NOMO-1 treated with DMSO at 0.1 percent for 48 hours (cell line): ENCODE measurements around the gene LPCAT3.
A peak's percentile ranks its signal among the peaks of the same experiment; 100 is the strongest.
"Not testable (repeated sequence)": the region's sequence is repeated elsewhere in the genome, so short reads cannot be mapped to it uniquely, and the experiment has no call there.

Source experiments
- DNase-seq: peaks from one replicate; lab custom pipeline; 2025; ENCODE audit not compliant: unreplicated experiment; lab: John Stamatoyannopoulos, UW

Gene LPCAT3

GRCh38 chr12:7018350-7019042 lies at the start of gene LPCAT3:
TSS of gene LPCAT3 (minus strand) at chr12:7018476. CDS start at chr12:7018424, 52 bp downstream.
- peak; percentile 97 for DNase-seq

- no peak for DNase-seq
These were observed 48.8 kb upstream of the LPCAT3 start for GRCh38 chr12:7067096-7067495.

GRCh38 chr12:7066596-7066995 lies 48.3 kb upstream of the LPCAT3 start:
- no peak for DNase-seq

GRCh38 chr12:7065073-7065623 lies 46.9 kb upstream of the LPCAT3 start:
- DNase-seq: no peak

- DNase-seq: no peak
These were observed 46.2 kb upstream of the LPCAT3 start for GRCh38 chr12:7064516-7064915.

- DNase-seq: no peak
These were observed 43.3 kb upstream of the LPCAT3 start for GRCh38 chr12:7061596-7061995.

- DNase-seq: no peak
These were observed 42.9 kb upstream of the LPCAT3 start for GRCh38 chr12:7061138-7061537.

- no peak for DNase-seq
These were observed 42.2 kb upstream of the LPCAT3 start, which contains the start of gene C1S for GRCh38 chr12:7060353-7060954. TSS of gene C1S (plus strand) at chr12:7060718. CDS start at chr12:7061913, 1,195 bp downstream.

GRCh38 chr12:7059780-7060179 lies 41.5 kb upstream of the LPCAT3 start:
- DNase-seq: no peak

GRCh38 chr12:7058850-7059395 lies 40.6 kb upstream of the LPCAT3 start:
- DNase-seq: no peak

- DNase-seq: no peak
These were observed 40.0 kb upstream of the LPCAT3 start for GRCh38 chr12:7058163-7058845.

- not testable (repeated sequence) for DNase-seq
These were observed 37.5 kb upstream of the LPCAT3 start for GRCh38 chr12:7055736-7056135.

GRCh38 chr12:7054925-7055324 lies 36.6 kb upstream of the LPCAT3 start:
- DNase-seq: no peak

- not testable (repeated sequence) for DNase-seq
These were observed 31.7 kb upstream of the LPCAT3 start for GRCh38 chr12:7049973-7050372.

GRCh38 chr12:7049445-7049951 lies 31.2 kb upstream of the LPCAT3 start:
- not testable (repeated sequence) for DNase-seq

GRCh38 chr12:7047306-7047705 lies 29.0 kb upstream of the LPCAT3 start:
- no peak for DNase-seq

GRCh38 chr12:7046383-7047105 lies 28.3 kb upstream of the LPCAT3 start:
- no peak for DNase-seq

- DNase-seq: no peak
These were observed 27.6 kb upstream of the LPCAT3 start for GRCh38 chr12:7045913-7046312.

GRCh38 chr12:7042842-7043241 lies 24.6 kb upstream of the LPCAT3 start:
- DNase-seq: peak; percentile 47

- no peak for DNase-seq
These were observed 21.1 kb upstream of the LPCAT3 start for GRCh38 chr12:7039403-7039802.

- no peak for DNase-seq
These were observed 20.3 kb upstream of the LPCAT3 start for GRCh38 chr12:7038591-7038990.
